RWPE2 (cell line): Measurements from ENCODE around the gene CEP104.
"Not testable (repeated sequence)": the region's sequence is repeated elsewhere in the genome, so short reads cannot be mapped to it uniquely, and the experiment has no call there.

Experiments used
- ATAC-seq: fragments of 200-7000 bp; cut with Tn5 transposase; 3 replicates; pipeline ENCODE4 v1.9.1; 2021; ENCODE audit warnings: low read depth
- DNase-seq: peaks from one replicate; pipeline ENCODE4 v3.0.0-alpha.2; 2020; ENCODE audit warnings: low spot score
- H3K27ac ChIP-seq: fragments of 450-650 bp; 2 replicates; pipeline ENCODE4 v1.5.1; 2017; ENCODE audit warnings: mild to moderate bottlenecking; ENCODE audit not compliant: poor library complexity, severe bottlenecking
- H3K27me3 ChIP-seq: fragments of 250-450 bp; sonication (Bioruptor Pico); 2 replicates; pipeline ENCODE4 v1.5.1; 2021; ENCODE audit warnings: mild to moderate bottlenecking, moderate library complexity; ENCODE audit not compliant: insufficient read depth, poor library complexity, severe bottlenecking
- H3K36me3 ChIP-seq: fragments of 250-450 bp; sonication (Bioruptor Pico); 2 replicates; pipeline ENCODE4 v1.5.1; 2020; ENCODE audit warnings: low read depth, mild to moderate bottlenecking, moderate library complexity
- H3K4me1 ChIP-seq: fragments of 250-450 bp; sonication (Bioruptor Pico); 2 replicates; pipeline ENCODE4 v1.5.1; 2021; ENCODE audit warnings: mild to moderate bottlenecking, moderate library complexity; ENCODE audit not compliant: insufficient read depth, poor library complexity, severe bottlenecking
- H3K4me3 ChIP-seq: fragments of 250-450 bp; sonication (Bioruptor Pico); 2 replicates; pipeline ENCODE4 v1.5.1; 2021; ENCODE audit warnings: mild to moderate bottlenecking, moderate library complexity; ENCODE audit not compliant: severe bottlenecking
- H3K9me3 ChIP-seq: fragments of 250-450 bp; sonication (Bioruptor Pico); 2 replicates; pipeline ENCODE4 v1.5.1; 2021; ENCODE audit warnings: mild to moderate bottlenecking, moderate library complexity; ENCODE audit not compliant: severe bottlenecking
- CTCF ChIP-seq: fragments of 450-650 bp; IDR thresholded peaks from one replicate; pipeline ENCODE4 v1.5.1; 2017; ENCODE audit warnings: mild to moderate bottlenecking, moderate library complexity; ENCODE audit not compliant: poor library complexity, severe bottlenecking

Gene CEP104

GRCh38 chr1:3803905-3804626 lies 52.9 kb downstream of the CEP104 start:
- no peak overlapping the region for H3K4me3 ChIP-seq
- no peak for DNase-seq
- ATAC-seq, result no peak
- no peak overlapping the region for H3K27ac ChIP-seq
- H3K27me3 ChIP-seq, result no peaks in the 10 kb centered on the region
- H3K9me3 ChIP-seq, result peaks cover 8% of the 10 kb centered on the region
- H3K4me1 ChIP-seq, result no peaks in the 10 kb centered on the region
- no peaks in the 10 kb centered on the region for H3K36me3 ChIP-seq
- no peak for TF ChIP-seq CTCF

- not testable (repeated sequence) for H3K27me3 ChIP-seq, H3K9me3 ChIP-seq, H3K27ac ChIP-seq, DNase-seq, ATAC-seq, H3K36me3 ChIP-seq, H3K4me3 ChIP-seq, H3K4me1 ChIP-seq
Measured at GRCh38 chr1:3800795-3801194, 56.2 kb downstream of the CEP104 start.

- H3K27me3 ChIP-seq, result no peaks in the 10 kb centered on the region
- no peaks in the 10 kb centered on the region for H3K9me3 ChIP-seq
- ATAC-seq, result no peak
- no peak overlapping the region for H3K27ac ChIP-seq
- TF ChIP-seq CTCF, result no peak
- DNase-seq, result no peak
- no peaks in the 10 kb centered on the region for H3K36me3 ChIP-seq
- H3K4me1 ChIP-seq, result peaks cover 3% of the 10 kb centered on the region
- no peak overlapping the region for H3K4me3 ChIP-seq
Measured at GRCh38 chr1:3799976-3800685, 56.9 kb downstream of the CEP104 start.

GRCh38 chr1:3796215-3797061 lies 60.6 kb downstream of the CEP104 start, which contains the start of gene LRRC47:
TSS of gene LRRC47 (minus strand) at chr1:3796498. CDS start at chr1:3796476, 22 bp downstream.
- no peak for TF ChIP-seq CTCF
- Histone ChIP-seq H3K36me3 (peaks cover 10% of the 10 kb centered on the region; the same call in 1 of the 2 replicates), H3K4me3 (peak within 1 kb of the TSS; percentile 98), H3K4me1 (peaks cover 17% of the 10 kb centered on the region), H3K27me3 (no peaks in the 10 kb centered on the region), H3K9me3 (no peaks in the 10 kb centered on the region), H3K27ac (peak within 1 kb of the TSS; percentile 24)
- ATAC-seq (peak; percentile 97), DNase-seq (peak; percentile 93)

- peak overlapping the region; percentile 24 for H3K27ac ChIP-seq
- H3K4me3 ChIP-seq, result peak overlapping the region; percentile 98
- ATAC-seq (no peak), DNase-seq (no peak)
- no peaks in the 10 kb centered on the region for H3K27me3 ChIP-seq
- peaks cover 10% of the 10 kb centered on the region; the same call in 1 of the 2 replicates for H3K36me3 ChIP-seq
- H3K9me3 ChIP-seq, result no peaks in the 10 kb centered on the region
- peaks cover 17% of the 10 kb centered on the region for H3K4me1 ChIP-seq
- no peak for TF ChIP-seq CTCF
Measured at GRCh38 chr1:3795453-3796214, 61.4 kb downstream of the CEP104 start.
